ENCODE results near the gene S100A6.

- TF ChIP-seq, protein P1, sequence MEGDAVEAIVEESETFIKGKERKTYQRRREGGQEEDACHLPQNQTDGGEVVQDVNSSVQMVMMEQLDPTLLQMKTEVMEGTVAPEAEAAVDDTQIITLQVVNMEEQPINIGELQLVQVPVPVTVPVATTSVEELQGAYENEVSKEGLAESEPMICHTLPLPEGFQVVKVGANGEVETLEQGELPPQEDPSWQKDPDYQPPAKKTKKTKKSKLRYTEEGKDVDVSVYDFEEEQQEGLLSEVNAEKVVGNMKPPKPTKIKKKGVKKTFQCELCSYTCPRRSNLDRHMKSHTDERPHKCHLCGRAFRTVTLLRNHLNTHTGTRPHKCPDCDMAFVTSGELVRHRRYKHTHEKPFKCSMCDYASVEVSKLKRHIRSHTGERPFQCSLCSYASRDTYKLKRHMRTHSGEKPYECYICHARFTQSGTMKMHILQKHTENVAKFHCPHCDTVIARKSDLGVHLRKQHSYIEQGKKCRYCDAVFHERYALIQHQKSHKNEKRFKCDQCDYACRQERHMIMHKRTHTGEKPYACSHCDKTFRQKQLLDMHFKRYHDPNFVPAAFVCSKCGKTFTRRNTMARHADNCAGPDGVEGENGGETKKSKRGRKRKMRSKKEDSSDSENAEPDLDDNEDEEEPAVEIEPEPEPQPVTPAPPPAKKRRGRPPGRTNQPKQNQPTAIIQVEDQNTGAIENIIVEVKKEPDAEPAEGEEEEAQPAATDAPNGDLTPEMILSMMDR (IDR thresholded peaks at IDR 0.05; ENCODE audit: borderline replicate concordance, extremely low read depth, low read length, poor library complexity, severe bottlenecking) = peak; percentile 44
- TF ChIP-seq EZH2 (IDR thresholded peaks at IDR 0.05; ENCODE audit: borderline replicate concordance, low read depth, low read length, severe bottlenecking) = no peak
Measured at GRCh38 chr1:153572569-153573015, 36.8 kb upstream of the S100A6 start.

Measured in DND-41 (cell line).